Renal cortex interstitium (tissue), 15 donors: Measurements from ENCODE around the gene RPS10. TPM values are rescaled to one million over a fixed set of nuclear protein-coding genes. Genes with fewer than 3 reads are reported as not detected.
A peak's percentile ranks its signal among the peaks of the same experiment; 100 is the strongest.

Source experiments
- DNase-seq, 11 donors: peaks; one replicate each; pipeline ENCODE4 v3.0.0-alpha.2; 2013; ENCODE audit warnings: low read depth in 9 of 11, low spot score in 4 of 11; ENCODE audit errors: extremely low read depth in 1 of 11
- long read RNA-seq, 16 experiments: transcript quantifications; one replicate each; lab custom pipeline, GENCODE V29; 2026
- polyA plus RNA-seq, 3 donors: library from polyadenylated mRNA; unstranded; fragments of 120-200 nt; gene quantifications; one replicate each; pipeline ENCODE4 v1.2.1, GENCODE V29; 2013; ENCODE audit not compliant: insufficient read length in 3 of 3

The RPS10 gene
- 1,000 to 10,000 TPM; 1,231 to 1,439 (median 1,257) TPM for polyA plus RNA-seq
- long read RNA-seq, donor 1, transcript RPS10-205 (3 exons, 734 nt), result minor isoform, 11 of 1,015 reads
- long read RNA-seq, donor 1, transcript RPS10-208 (5 exons, 1,407 nt), result minor isoform, 12 of 1,015 reads
- long read RNA-seq, donor 1, transcript RPS10-206 (6 exons, 781 nt), result minor isoform, 11 of 1,015 reads
- long read RNA-seq, donor 1, transcript RPS10-209 (6 exons, 588 nt), result major isoform, 502 of 1,015 reads
- long read RNA-seq, donor 1, partial matches to known transcripts, result 342 of 1,015 reads
- long read RNA-seq, donor 1, other reads (novel, unspliced or antisense), result 137 of 1,015 reads
- long read RNA-seq, donor 2, transcript RPS10-209 (6 exons, 588 nt), result major isoform, 475 of 685 reads
- long read RNA-seq, donor 2, transcript RPS10-206 (6 exons, 781 nt), result minor isoform, 10 of 685 reads
- long read RNA-seq, donor 2, transcript RPS10-205 (3 exons, 734 nt), result minor isoform, 7 of 685 reads
- long read RNA-seq, donor 2, transcript RPS10-208 (5 exons, 1,407 nt), result minor isoform, 28 of 685 reads
- long read RNA-seq, donor 2, partial matches to known transcripts, result 160 of 685 reads
- long read RNA-seq, donor 2, other reads (novel, unspliced or antisense), result 5 of 685 reads
- long read RNA-seq, donor 3, transcript RPS10-205 (3 exons, 734 nt), result minor isoform, 18 of 1,409 reads
- long read RNA-seq, donor 3, transcript RPS10-208 (5 exons, 1,407 nt), result minor isoform, 39 of 1,409 reads
- long read RNA-seq, donor 3, transcript RPS10-209 (6 exons, 588 nt), result major isoform, 1,032 of 1,409 reads
- long read RNA-seq, donor 3, transcript RPS10-206 (6 exons, 781 nt), result minor isoform, 8 of 1,409 reads
- long read RNA-seq, donor 3, partial matches to known transcripts, result 305 of 1,409 reads
- long read RNA-seq, donor 3, other reads (novel, unspliced or antisense), result 7 of 1,409 reads
- long read RNA-seq, donor 4, transcript RPS10-206 (6 exons, 781 nt), result minor isoform, 13 of 794 reads
- long read RNA-seq, donor 4, transcript RPS10-205 (3 exons, 734 nt), result minor isoform, 12 of 794 reads
- long read RNA-seq, donor 4, transcript RPS10-209 (6 exons, 588 nt), result major isoform, 581 of 794 reads
- long read RNA-seq, donor 4, transcript RPS10-208 (5 exons, 1,407 nt), result minor isoform, 20 of 794 reads
- long read RNA-seq, donor 4, partial matches to known transcripts, result 142 of 794 reads
- long read RNA-seq, donor 4, other reads (novel, unspliced or antisense), result 25 of 794 reads
- long read RNA-seq, donor 5, result 0 reads
- long read RNA-seq, donor 6, transcript RPS10-205 (3 exons, 734 nt), result minor isoform, 17 of 883 reads
- long read RNA-seq, donor 6, transcript RPS10-209 (6 exons, 588 nt), result major isoform, 521 of 883 reads
- long read RNA-seq, donor 6, transcript RPS10-206 (6 exons, 781 nt), result minor isoform, 6 of 883 reads
- long read RNA-seq, donor 6, transcript RPS10-208 (5 exons, 1,407 nt), result minor isoform, 36 of 883 reads
- long read RNA-seq, donor 6, partial matches to known transcripts, result 280 of 883 reads
- long read RNA-seq, donor 6, other reads (novel, unspliced or antisense), result 23 of 883 reads
- long read RNA-seq, donor 7, transcript RPS10-206 (6 exons, 781 nt), result minor isoform, 15 of 1,448 reads
- long read RNA-seq, donor 7, transcript RPS10-208 (5 exons, 1,407 nt), result minor isoform, 16 of 1,448 reads
- long read RNA-seq, donor 7, transcript RPS10-209 (6 exons, 588 nt), result major isoform, 1,021 of 1,448 reads
- long read RNA-seq, donor 7, transcript RPS10-205 (3 exons, 734 nt), result minor isoform, 21 of 1,448 reads
- long read RNA-seq, donor 7, partial matches to known transcripts, result 321 of 1,448 reads
- long read RNA-seq, donor 7, other reads (novel, unspliced or antisense), result 54 of 1,448 reads
- long read RNA-seq, donor 8, result 0 reads
- long read RNA-seq, donor 9, transcript RPS10-206 (6 exons, 781 nt), result minor isoform, 6 of 937 reads
- long read RNA-seq, donor 9, transcript RPS10-208 (5 exons, 1,407 nt), result minor isoform, 25 of 937 reads
- long read RNA-seq, donor 9, transcript RPS10-205 (3 exons, 734 nt), result minor isoform, 18 of 937 reads
- long read RNA-seq, donor 9, transcript RPS10-209 (6 exons, 588 nt), result major isoform, 657 of 937 reads
- long read RNA-seq, donor 9, partial matches to known transcripts, result 203 of 937 reads
- long read RNA-seq, donor 9, other reads (novel, unspliced or antisense), result 27 of 937 reads
- long read RNA-seq, donor 10, transcript RPS10-205 (3 exons, 734 nt), result minor isoform, 25 of 1,305 reads
- long read RNA-seq, donor 10, transcript RPS10-208 (5 exons, 1,407 nt), result minor isoform, 31 of 1,305 reads
- long read RNA-seq, donor 10, transcript RPS10-209 (6 exons, 588 nt), result major isoform, 929 of 1,305 reads
- long read RNA-seq, donor 10, transcript RPS10-206 (6 exons, 781 nt), result minor isoform, 10 of 1,305 reads
- long read RNA-seq, donor 10, partial matches to known transcripts, result 310 of 1,305 reads
- long read RNA-seq, donor 10, other reads (novel, unspliced or antisense), result 0 of 1,305 reads
- long read RNA-seq, donor 11, transcript RPS10-206 (6 exons, 781 nt), result minor isoform, 6 of 609 reads
- long read RNA-seq, donor 11, transcript RPS10-209 (6 exons, 588 nt), result major isoform, 444 of 609 reads
- long read RNA-seq, donor 11, transcript RPS10-208 (5 exons, 1,407 nt), result minor isoform, 13 of 609 reads
- long read RNA-seq, donor 11, transcript RPS10-205 (3 exons, 734 nt), result minor isoform, 10 of 609 reads
- long read RNA-seq, donor 11, partial matches to known transcripts, result 114 of 609 reads
- long read RNA-seq, donor 11, other reads (novel, unspliced or antisense), result 22 of 609 reads
- long read RNA-seq, donor 12, transcript RPS10-208 (5 exons, 1,407 nt), result minor isoform, 11 of 506 reads
- long read RNA-seq, donor 12, transcript RPS10-209 (6 exons, 588 nt), result major isoform, 303 of 506 reads
- long read RNA-seq, donor 12, transcript RPS10-205 (3 exons, 734 nt), result minor isoform, 12 of 506 reads
- long read RNA-seq, donor 12, partial matches to known transcripts, result 161 of 506 reads
- long read RNA-seq, donor 12, other reads (novel, unspliced or antisense), result 18 of 506 reads
- long read RNA-seq, donor 13, result 0 reads
- long read RNA-seq, donor 14, transcript RPS10-209 (6 exons, 588 nt), result major isoform, 735 of 1,059 reads
- long read RNA-seq, donor 14, transcript RPS10-208 (5 exons, 1,407 nt), result minor isoform, 20 of 1,059 reads
- long read RNA-seq, donor 14, transcript RPS10-206 (6 exons, 781 nt), result minor isoform, 7 of 1,059 reads
- long read RNA-seq, donor 14, transcript RPS10-205 (3 exons, 734 nt), result minor isoform, 7 of 1,059 reads
- long read RNA-seq, donor 14, partial matches to known transcripts, result 265 of 1,059 reads
- long read RNA-seq, donor 14, other reads (novel, unspliced or antisense), result 24 of 1,059 reads
- long read RNA-seq, donor 15, transcript RPS10-206 (6 exons, 781 nt), result minor isoform, 7 of 432 reads
- long read RNA-seq, donor 15, transcript RPS10-205 (3 exons, 734 nt), result minor isoform, 8 of 432 reads
- long read RNA-seq, donor 15, transcript RPS10-208 (5 exons, 1,407 nt), result minor isoform, 13 of 432 reads
- long read RNA-seq, donor 15, transcript RPS10-209 (6 exons, 588 nt), result major isoform, 302 of 432 reads
- long read RNA-seq, donor 15, partial matches to known transcripts, result 95 of 432 reads
- long read RNA-seq, donor 15, other reads (novel, unspliced or antisense), result 7 of 432 reads
- long read RNA-seq, donor 16, transcript RPS10-208 (5 exons, 1,407 nt), result minor isoform, 19 of 2,080 reads
- long read RNA-seq, donor 16, transcript RPS10-209 (6 exons, 588 nt), result major isoform, 1,475 of 2,080 reads
- long read RNA-seq, donor 16, transcript RPS10-206 (6 exons, 781 nt), result minor isoform, 18 of 2,080 reads
- long read RNA-seq, donor 16, transcript RPS10-205 (3 exons, 734 nt), result minor isoform, 28 of 2,080 reads
- long read RNA-seq, donor 16, partial matches to known transcripts, result 455 of 2,080 reads
- long read RNA-seq, donor 16, other reads (novel, unspliced or antisense), result 85 of 2,080 reads

- peak; percentile 80 to 93 (median 90) for DNase-seq
Measured at GRCh38 chr6:34425498-34426410, at the start of gene RPS10. TSS of gene RPS10 (minus strand) at chr6:34426069. CDS start at chr6:34425221, 848 bp downstream.

GRCh38 chr6:34475238-34475682 is 49.4 kb upstream of the RPS10 start:
- DNase-seq, result no peak

- DNase-seq, result no peak
Measured at GRCh38 chr6:34474754-34475153, 48.9 kb upstream of the RPS10 start.

- DNase-seq, result no peak
Measured at GRCh38 chr6:34473967-34474366, 48.1 kb upstream of the RPS10 start.

GRCh38 chr6:34472425-34472824 is 46.6 kb upstream of the RPS10 start:
- DNase-seq, result no peak

GRCh38 chr6:34469499-34469898 is 43.6 kb upstream of the RPS10 start:
- no peak for DNase-seq

- DNase-seq, result no peak
Measured at GRCh38 chr6:34468378-34468892, 42.6 kb upstream of the RPS10 start.

GRCh38 chr6:34466242-34467185 is 40.6 kb upstream of the RPS10 start:
- no peak for DNase-seq

GRCh38 chr6:34465531-34466241 is 39.8 kb upstream of the RPS10 start, which contains the start of gene PACSIN1:
TSS of gene PACSIN1 (plus strand) at chr6:34466076. CDS start at chr6:34526306, 60,230 bp downstream.
- no peak for DNase-seq

- no peak for DNase-seq
Measured at GRCh38 chr6:34463849-34464248, 38.0 kb upstream of the RPS10 start.

- DNase-seq, result no peak
Measured at GRCh38 chr6:34463299-34463698, 37.4 kb upstream of the RPS10 start.
